Neural cell (in vitro differentiated cells): ENCODE measurements around the gene EXD3.

ENCODE experiments used
- EZH2 ChIP-seq: fragments of 200-600, 300-800 bp; shearing (Covaris generic), sonication (generic); IDR thresholded peaks from 2 replicates; pipeline ENCODE4 v1.6.1; 2014; ENCODE audit warnings: antibody characterized with exemption, low read length, borderline replicate concordance, mild to moderate bottlenecking; ENCODE audit not compliant: insufficient read depth, poor library complexity, severe bottlenecking
- MXI1 ChIP-seq: fragments of 450-650 bp; conservative IDR thresholded peaks from 2 replicates; pipeline ENCODE4 v1.6.1; 2014; ENCODE audit warnings: antibody characterized with exemption, mild to moderate bottlenecking; ENCODE audit not compliant: poor library complexity, severe bottlenecking
- POLR2AphosphoS5 ChIP-seq: IDR thresholded peaks from 2 replicates; pipeline ENCODE4 v1.6.1; 2012
- TF ChIP-seq, protein P1 (sequence below): fragments of 450-650 bp; IDR thresholded peaks from 2 replicates; pipeline ENCODE4 v1.5.1; 2014; ENCODE audit warnings: antibody characterized with exemption, mild to moderate bottlenecking, moderate library complexity; ENCODE audit not compliant: poor library complexity, severe bottlenecking
- TF ChIP-seq, protein P2 (sequence below): IDR thresholded peaks from 2 replicates; pipeline ENCODE4 v1.6.1; 2012; ENCODE audit warnings: borderline replicate concordance

DNA sequence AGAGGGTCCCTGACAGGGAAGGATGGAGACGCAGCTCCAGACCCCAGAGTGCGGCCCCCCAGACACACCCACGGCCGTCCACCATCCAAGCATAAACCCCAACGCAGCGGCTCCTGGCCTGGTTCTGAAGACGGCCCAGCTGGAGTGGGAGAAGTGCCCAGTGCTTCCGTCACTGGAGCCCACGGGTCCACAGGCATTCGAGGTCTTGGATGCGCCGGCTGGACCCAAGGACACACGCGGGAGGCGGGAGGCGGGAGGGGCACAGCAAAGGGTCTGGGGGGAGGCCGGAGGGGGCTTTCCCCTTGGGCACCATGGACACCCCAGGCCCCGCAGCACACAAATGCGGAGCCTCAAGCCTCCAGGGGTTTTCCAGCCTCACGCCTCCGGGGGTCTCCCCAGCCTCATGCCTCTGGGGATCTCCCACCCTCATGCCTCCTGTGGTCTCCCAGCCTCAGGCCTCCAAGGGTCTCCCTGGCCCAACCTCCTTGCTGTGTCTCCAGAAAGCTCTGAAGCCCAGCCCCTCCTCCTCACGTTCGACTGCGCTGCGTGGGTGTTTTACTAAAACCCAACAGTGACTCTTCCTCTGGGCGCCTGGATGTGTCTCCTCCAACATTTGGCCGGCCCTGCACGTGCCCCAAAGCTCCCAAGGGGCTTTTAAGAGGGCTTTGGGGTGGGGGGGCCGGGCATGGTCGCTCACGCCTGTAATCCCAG, 15.2 kb downstream of the EXD3 start:
- TF ChIP-seq, protein P1, sequence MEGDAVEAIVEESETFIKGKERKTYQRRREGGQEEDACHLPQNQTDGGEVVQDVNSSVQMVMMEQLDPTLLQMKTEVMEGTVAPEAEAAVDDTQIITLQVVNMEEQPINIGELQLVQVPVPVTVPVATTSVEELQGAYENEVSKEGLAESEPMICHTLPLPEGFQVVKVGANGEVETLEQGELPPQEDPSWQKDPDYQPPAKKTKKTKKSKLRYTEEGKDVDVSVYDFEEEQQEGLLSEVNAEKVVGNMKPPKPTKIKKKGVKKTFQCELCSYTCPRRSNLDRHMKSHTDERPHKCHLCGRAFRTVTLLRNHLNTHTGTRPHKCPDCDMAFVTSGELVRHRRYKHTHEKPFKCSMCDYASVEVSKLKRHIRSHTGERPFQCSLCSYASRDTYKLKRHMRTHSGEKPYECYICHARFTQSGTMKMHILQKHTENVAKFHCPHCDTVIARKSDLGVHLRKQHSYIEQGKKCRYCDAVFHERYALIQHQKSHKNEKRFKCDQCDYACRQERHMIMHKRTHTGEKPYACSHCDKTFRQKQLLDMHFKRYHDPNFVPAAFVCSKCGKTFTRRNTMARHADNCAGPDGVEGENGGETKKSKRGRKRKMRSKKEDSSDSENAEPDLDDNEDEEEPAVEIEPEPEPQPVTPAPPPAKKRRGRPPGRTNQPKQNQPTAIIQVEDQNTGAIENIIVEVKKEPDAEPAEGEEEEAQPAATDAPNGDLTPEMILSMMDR = no peak
- TF ChIP-seq, protein P2, sequence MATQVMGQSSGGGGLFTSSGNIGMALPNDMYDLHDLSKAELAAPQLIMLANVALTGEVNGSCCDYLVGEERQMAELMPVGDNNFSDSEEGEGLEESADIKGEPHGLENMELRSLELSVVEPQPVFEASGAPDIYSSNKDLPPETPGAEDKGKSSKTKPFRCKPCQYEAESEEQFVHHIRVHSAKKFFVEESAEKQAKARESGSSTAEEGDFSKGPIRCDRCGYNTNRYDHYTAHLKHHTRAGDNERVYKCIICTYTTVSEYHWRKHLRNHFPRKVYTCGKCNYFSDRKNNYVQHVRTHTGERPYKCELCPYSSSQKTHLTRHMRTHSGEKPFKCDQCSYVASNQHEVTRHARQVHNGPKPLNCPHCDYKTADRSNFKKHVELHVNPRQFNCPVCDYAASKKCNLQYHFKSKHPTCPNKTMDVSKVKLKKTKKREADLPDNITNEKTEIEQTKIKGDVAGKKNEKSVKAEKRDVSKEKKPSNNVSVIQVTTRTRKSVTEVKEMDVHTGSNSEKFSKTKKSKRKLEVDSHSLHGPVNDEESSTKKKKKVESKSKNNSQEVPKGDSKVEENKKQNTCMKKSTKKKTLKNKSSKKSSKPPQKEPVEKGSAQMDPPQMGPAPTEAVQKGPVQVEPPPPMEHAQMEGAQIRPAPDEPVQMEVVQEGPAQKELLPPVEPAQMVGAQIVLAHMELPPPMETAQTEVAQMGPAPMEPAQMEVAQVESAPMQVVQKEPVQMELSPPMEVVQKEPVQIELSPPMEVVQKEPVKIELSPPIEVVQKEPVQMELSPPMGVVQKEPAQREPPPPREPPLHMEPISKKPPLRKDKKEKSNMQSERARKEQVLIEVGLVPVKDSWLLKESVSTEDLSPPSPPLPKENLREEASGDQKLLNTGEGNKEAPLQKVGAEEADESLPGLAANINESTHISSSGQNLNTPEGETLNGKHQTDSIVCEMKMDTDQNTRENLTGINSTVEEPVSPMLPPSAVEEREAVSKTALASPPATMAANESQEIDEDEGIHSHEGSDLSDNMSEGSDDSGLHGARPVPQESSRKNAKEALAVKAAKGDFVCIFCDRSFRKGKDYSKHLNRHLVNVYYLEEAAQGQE = no peak
- TF ChIP-seq MXI1 (no peak), POLR2AphosphoS5 (no peak), EZH2 (no peak)
